Naive thymus-derived CD8-positive, alpha-beta T cell (primary cell): ENCODE data around the gene BPIFB4. TPM values are rescaled to one million over a fixed set of nuclear protein-coding genes. Genes with fewer than 3 reads are reported as not detected.

Experiments used
- ATAC-seq, 2 donors: fragments of 150-1000 bp; cut with Tn5 transposase in 1 of 2; sonication (Bioruptor Pico), chemical (Tn5 transposase) in 1 of 2; 1 replicate in 1 of 2; 2 replicates in 1 of 2; pipeline ENCODE4 v1.10.0; 2021; ENCODE audit warnings: mild to moderate bottlenecking in 2 of 2, moderate library complexity in 2 of 2
- POLR2A ChIA-PET: fragments of 350-600 bp; sonication (Branson Sonifier 250); formaldehyde crosslinking; loops from one replicate; lab custom pipeline; 2021; ENCODE audit warnings: antibody characterized with exemption; lab: Charles Lee
- DNase-seq, 10 donors: peaks; one replicate each; pipeline versions ENCODE4 v3.0.0 to v3.0.0-alpha.2; 2020 to 2022
- H3K27ac Mint-ChIP-seq, 10 donors: one replicate each; pipeline ENCODE4 v1.8.0; 2020 to 2022; ENCODE audit warnings: mild to moderate bottlenecking in 10 of 10, mixed read lengths in 10 of 10, moderate library complexity in 4 of 10, inconsistent platforms in 1 of 10
- H3K27me3 Mint-ChIP-seq, 5 donors: one replicate each; pipeline ENCODE4 v1.8.0; 2021 to 2022; ENCODE audit warnings: mixed read lengths in 5 of 5
- H3K36me3 Mint-ChIP-seq, 3 donors: one replicate each; pipeline ENCODE4 v1.8.0; 2020 to 2022; ENCODE audit warnings: mixed read lengths in 3 of 3, mild to moderate bottlenecking in 2 of 3, inconsistent platforms in 1 of 3
- H3K4me1 Mint-ChIP-seq, 4 donors: one replicate each; pipeline ENCODE4 v1.8.0; 2021 to 2022; ENCODE audit warnings: mixed read lengths in 4 of 4
- H3K4me3 Mint-ChIP-seq, 10 donors: one replicate each; pipeline ENCODE4 v1.8.0; 2020 to 2022; ENCODE audit warnings: mild to moderate bottlenecking in 10 of 10, mixed read lengths in 10 of 10, moderate library complexity in 6 of 10, inconsistent platforms in 1 of 10
- H3K9me3 Mint-ChIP-seq, 9 donors: one replicate each; pipeline ENCODE4 v1.8.0; 2020 to 2022; ENCODE audit warnings: mixed read lengths in 9 of 9, mild to moderate bottlenecking in 3 of 9, inconsistent platforms in 1 of 9, moderate library complexity in 1 of 9
- polyA plus RNA-seq, 3 donors: library from polyadenylated mRNA; unstranded; fragments of 300-500 nt; fragmentation: Illumina TruSeq; gene quantifications; one replicate each; pipeline ENCODE4 v1.2.3, GENCODE V29; 2021
- total RNA-seq, 8 experiments: library from RNA in 2 of 8; stranded (reverse) in 2 of 8; gene quantifications; one replicate each; pipeline ENCODE4 v1.2.3 and lab custom pipeline; 2021 to 2026

The BPIFB4 gene
- total RNA-seq (not detected), polyA plus RNA-seq (not detected), total RNA-seq (lab: John Stamatoyannopoulos, UW) (0 reads per million in 6 experiments)

DNA sequence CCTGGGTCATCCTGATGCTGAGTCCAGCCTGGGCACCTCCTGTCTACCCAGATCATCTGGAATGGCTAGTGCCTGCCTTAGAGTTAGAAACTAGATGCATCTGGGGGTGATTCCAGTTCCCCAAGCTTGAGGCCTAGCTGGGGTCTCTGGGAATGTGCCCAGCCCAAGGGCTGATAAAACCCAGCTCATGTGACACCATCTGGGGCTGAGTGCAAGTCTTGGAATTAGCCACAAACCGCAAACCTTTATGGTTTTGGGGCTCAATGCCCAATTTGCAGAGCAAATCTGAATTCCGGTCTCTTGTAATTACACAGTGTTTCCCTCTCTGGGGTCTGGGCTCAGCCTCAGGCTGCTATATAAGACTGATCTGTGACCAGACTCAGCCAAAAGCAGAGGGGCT, at the start of gene BPIFB4:
BPIFB4 (plus strand) TSS at position 385 of the 400 bp plus-strand sequence. CDS start 1,884 bp downstream, outside the sequence.
- no peaks in the 10 kb centered on the region for H3K36me3 Mint-ChIP-seq
- no peak within 1 kb of the TSS for H3K4me3 Mint-ChIP-seq
- ATAC-seq, result no peak
- POLR2A ChIA-PET, result no interaction called here
- no peak for DNase-seq
- H3K4me1 Mint-ChIP-seq, result peaks cover 2 to 14% (median 6%) of the 10 kb centered on the region in 4 donors
- H3K27me3 Mint-ChIP-seq, result no peaks in the 10 kb centered on the region
- no peaks in the 10 kb centered on the region for H3K9me3 Mint-ChIP-seq
- peak within 1 kb of the TSS in 3 of 10 donors; percentile 2 to 68 (median 49) for H3K27ac Mint-ChIP-seq

DNA sequence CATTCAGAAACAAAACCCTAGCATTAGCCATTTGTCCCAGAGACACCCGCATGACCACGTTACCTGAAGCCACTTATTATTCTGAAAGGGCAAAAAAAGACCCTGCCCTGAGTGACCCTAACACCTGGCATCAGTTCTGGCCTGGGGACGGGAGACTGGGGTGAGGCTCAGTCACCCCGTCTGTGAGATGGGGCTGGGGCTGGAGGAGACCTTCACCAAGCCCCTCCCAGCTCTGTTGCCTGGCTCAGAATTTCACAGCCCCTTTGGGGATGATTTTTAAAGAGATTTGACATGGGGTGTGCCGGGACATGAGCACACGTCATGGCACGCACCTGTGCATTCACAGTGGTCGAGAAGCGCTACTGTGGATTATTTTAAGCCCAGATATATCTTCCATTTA, 49.4 kb upstream of the BPIFB4 start:
- Mint-ChIP-seq H3K9me3 (peaks cover 0 to 12% (median 3%) of the 10 kb centered on the region in 9 donors), H3K36me3 (no peaks in the 10 kb centered on the region), H3K27ac (no peak overlapping the region), H3K4me3 (no peak overlapping the region), H3K27me3 (no peaks in the 10 kb centered on the region), H3K4me1 (peaks cover 0 to 3% (median 0%) of the 10 kb centered on the region in 4 donors)
- DNase-seq (no peak), ATAC-seq (no peak)
- POLR2A ChIA-PET, result no interaction called here

DNA sequence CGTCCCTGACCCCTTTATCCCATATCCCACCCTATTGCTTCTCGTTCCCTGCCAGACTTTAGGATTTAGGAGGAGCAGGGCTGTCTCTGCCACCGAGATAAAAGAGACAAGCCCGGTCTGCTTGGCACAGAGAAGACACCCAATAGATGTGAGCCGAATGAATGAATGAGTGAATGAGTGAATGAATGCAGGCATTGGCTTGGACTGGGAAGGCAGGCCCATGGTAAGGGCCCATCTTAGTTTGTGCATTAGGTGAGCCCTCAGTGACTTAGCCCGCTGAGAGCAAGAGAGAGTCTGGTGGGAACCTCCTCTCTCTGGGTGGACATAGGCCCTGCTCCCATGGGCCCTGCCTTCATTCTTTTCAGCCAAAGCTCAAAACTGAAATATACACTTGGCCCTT, 48.9 kb upstream of the BPIFB4 start:
- Mint-ChIP-seq H3K27ac (no peak overlapping the region), H3K9me3 (peaks cover 0 to 12% (median 3%) of the 10 kb centered on the region in 9 donors), H3K4me1 (peaks cover 0 to 3% (median 0%) of the 10 kb centered on the region in 4 donors), H3K4me3 (no peak overlapping the region), H3K27me3 (no peaks in the 10 kb centered on the region), H3K36me3 (no peaks in the 10 kb centered on the region)
- no peak for ATAC-seq
- peak in 1 of 10 donors; percentile 11 for DNase-seq
- POLR2A ChIA-PET, result no interaction called here

DNA sequence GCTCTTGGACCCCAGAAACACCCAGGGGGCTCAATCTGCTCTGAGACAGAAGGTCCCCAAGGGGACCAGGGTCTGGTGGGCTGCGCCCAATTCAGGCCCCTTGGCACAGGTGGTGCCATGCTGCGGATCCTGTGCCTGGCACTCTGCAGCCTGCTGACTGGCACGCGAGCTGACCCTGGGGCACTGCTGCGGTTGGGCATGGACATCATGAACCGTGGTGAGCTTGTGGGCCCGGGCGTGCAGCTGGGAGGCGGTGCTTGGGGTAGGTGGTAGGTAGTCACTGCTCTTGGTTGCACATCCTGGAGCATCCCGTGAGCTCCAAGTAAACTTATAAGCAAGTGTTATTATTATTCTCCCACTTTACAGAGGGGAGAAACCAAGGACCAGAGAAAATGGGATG, 47.9 kb upstream of the BPIFB4 start, which contains the start of gene BPIFB6:
BPIFB6 (plus strand) TSS at position 118 of the 400 bp plus-strand sequence; CDS start at position 118, 0 bp downstream.
- Mint-ChIP-seq H3K4me3 (no peak within 1 kb of the TSS), H3K9me3 (peaks cover 0 to 12% (median 3%) of the 10 kb centered on the region in 9 donors), H3K27me3 (no peaks in the 10 kb centered on the region), H3K27ac (peak within 1 kb of the TSS in 1 of 10 donors; percentile 73), H3K4me1 (peaks cover 0 to 3% (median 0%) of the 10 kb centered on the region in 4 donors), H3K36me3 (no peaks in the 10 kb centered on the region)
- POLR2A ChIA-PET, result no interaction called here
- DNase-seq, result peak in 1 of 10 donors; percentile 26
- no peak for ATAC-seq

DNA sequence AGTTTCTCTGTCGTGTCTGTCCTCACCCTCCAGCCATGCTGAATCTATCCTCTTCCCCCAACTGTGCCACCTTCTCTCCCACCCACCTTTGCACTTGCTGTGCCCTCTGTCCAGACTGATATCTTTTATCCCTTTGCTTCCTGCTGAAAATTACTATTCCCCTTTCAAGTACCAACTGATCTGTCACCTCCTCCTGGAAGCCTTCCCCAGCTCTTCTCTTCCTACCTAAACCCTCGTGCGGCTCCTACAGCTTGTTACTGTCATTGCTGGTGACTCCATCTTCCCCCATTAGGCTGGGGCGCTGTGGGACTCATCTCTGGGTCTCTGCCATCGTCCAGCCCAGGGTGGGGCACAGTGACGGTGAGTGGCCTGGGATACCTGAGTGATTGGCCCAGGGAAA, 46.9 kb upstream of the BPIFB4 start:
- Mint-ChIP-seq H3K4me1 (peaks cover 0 to 3% (median 0%) of the 10 kb centered on the region in 4 donors), H3K27ac (peak overlapping the region in 2 of 10 donors; percentile 22 to 73), H3K4me3 (no peak overlapping the region), H3K36me3 (no peaks in the 10 kb centered on the region), H3K9me3 (peaks cover 0 to 12% (median 3%) of the 10 kb centered on the region in 9 donors), H3K27me3 (no peaks in the 10 kb centered on the region)
- POLR2A ChIA-PET, result interaction anchor here (0.6 kb wide), 1 partner anchor 8 kb away, joined by 5 read pairs; no protein-coding TSS in a partner anchor
- ATAC-seq (no peak), DNase-seq (peak in 1 of 10 donors; percentile 46)

DNA sequence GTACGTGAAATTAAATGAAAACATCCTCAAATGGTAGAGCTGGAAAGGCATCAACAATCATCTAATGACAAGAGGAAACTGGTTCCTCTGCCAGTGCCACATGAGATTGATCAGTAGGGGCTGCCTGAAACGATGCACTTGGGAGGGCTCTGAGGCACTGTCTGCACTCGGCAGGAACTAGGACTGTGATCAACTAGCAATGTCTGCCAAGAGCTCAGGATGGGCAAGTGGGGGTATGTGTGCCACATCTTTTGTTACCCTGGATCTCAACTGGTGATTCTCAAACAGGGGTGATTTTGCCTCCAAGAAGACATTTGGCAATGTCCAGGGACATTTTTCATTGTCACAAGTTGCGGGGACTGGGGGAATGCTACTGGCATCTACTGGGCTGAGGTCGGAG, 46.1 kb upstream of the BPIFB4 start:
- POLR2A ChIA-PET, result no interaction called here
- ATAC-seq (no peak), DNase-seq (peak in 1 of 10 donors; percentile 31)
- H3K9me3 Mint-ChIP-seq, result peaks cover 0 to 19% (median 3%) of the 10 kb centered on the region in 9 donors
- peaks cover 0 to 1% (median 0%) of the 10 kb centered on the region in 5 donors for H3K27me3 Mint-ChIP-seq
- H3K4me3 Mint-ChIP-seq, result no peak overlapping the region
- peaks cover 0 to 3% (median 0%) of the 10 kb centered on the region in 4 donors for H3K4me1 Mint-ChIP-seq
- H3K36me3 Mint-ChIP-seq, result no peaks in the 10 kb centered on the region
- H3K27ac Mint-ChIP-seq, result peak overlapping the region in 2 of 10 donors; percentile 12 to 43

DNA sequence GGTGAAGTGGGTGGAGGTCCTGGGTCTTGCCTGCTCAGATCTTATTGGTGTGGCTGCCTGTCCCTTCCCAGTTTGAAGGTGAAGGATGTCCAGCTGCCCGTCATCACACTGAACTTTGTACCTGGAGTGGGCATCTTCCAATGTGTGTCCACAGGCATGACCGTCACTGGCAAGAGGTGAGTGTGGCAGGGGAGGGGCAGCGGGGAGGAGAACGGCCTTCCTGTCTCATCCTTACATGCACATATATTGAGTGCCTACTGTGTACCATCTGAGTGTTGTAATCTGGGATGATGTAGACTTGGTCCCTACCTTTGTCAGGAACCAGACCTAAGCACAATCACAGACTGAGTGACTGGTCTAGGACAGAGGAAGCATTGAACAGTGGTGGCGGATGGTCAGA, 45.3 kb upstream of the BPIFB4 start:
- peak in 1 of 10 donors; percentile 30 for DNase-seq
- H3K27ac Mint-ChIP-seq, result peak overlapping the region in 2 of 10 donors; percentile 3 to 35
- no peak for ATAC-seq
- H3K27me3 Mint-ChIP-seq, result peaks cover 0 to 1% (median 0%) of the 10 kb centered on the region in 5 donors
- H3K36me3 Mint-ChIP-seq, result no peaks in the 10 kb centered on the region
- H3K9me3 Mint-ChIP-seq, result peaks cover 0 to 25% (median 3%) of the 10 kb centered on the region in 9 donors
- peaks cover 0 to 3% (median 0%) of the 10 kb centered on the region in 4 donors for H3K4me1 Mint-ChIP-seq
- POLR2A ChIA-PET, result no interaction called here
- H3K4me3 Mint-ChIP-seq, result no peak overlapping the region

DNA sequence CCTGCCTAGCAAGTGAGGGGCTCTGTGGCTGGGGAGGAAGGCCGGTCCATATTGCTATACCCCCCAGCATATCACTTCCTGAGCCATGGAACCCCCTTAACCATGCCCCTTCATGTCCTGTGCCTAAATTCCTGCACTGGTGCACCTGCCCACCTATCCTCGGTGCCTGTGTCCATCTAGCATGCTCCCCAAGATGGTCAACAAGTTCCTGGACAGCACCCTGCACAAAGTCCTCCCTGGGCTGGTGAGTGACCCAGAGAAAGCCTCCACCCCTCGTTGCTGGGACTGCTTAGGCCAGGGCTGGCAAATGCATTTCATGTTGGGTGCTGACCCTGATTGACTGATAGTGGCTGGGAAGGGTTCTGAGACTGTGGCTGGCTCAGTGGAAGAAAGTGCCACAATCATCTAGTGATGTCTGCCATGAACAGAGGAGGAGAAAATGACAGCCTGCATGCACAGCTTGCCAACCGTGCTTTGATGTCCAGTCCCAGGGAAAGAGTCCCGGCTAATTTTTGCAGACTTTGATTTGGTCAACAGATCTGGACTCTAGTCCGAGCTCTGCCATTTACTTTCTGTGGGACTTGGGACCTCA, 44.4 kb upstream of the BPIFB4 start:
- no peak overlapping the region for H3K4me3 Mint-ChIP-seq
- H3K9me3 Mint-ChIP-seq, result peaks cover 0 to 25% (median 3%) of the 10 kb centered on the region in 9 donors
- POLR2A ChIA-PET, result no interaction called here
- H3K27me3 Mint-ChIP-seq, result peaks cover 0 to 1% (median 0%) of the 10 kb centered on the region in 5 donors
- H3K36me3 Mint-ChIP-seq, result no peaks in the 10 kb centered on the region
- H3K27ac Mint-ChIP-seq, result no peak overlapping the region
- DNase-seq (peak in 1 of 10 donors; percentile 51), ATAC-seq (no peak)
- peaks cover 0 to 3% (median under 1%) of the 10 kb centered on the region in 4 donors for H3K4me1 Mint-ChIP-seq

DNA sequence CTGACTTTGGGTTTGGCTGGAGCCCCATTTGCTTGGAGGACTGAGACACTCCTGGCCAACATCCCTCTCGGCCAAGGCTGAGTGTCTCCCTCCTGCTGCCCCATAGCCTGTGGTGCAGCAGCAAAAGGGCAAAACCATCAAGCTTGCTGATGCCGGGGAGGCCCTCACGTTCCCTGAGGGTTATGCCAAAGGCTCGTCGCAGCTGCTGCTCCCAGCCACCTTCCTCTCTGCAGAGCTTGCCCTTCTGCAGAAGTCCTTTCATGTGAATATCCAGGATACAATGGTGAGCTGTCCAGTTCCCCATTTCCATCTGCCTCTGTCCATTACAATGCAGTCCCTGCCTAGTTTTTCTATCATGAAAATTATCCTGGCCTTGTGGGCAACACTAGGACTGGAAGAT, 42.0 kb upstream of the BPIFB4 start:
- no peak for ATAC-seq
- H3K36me3 Mint-ChIP-seq, result no peaks in the 10 kb centered on the region
- H3K9me3 Mint-ChIP-seq, result peaks cover 0 to 24% (median 3%) of the 10 kb centered on the region in 9 donors

DNA sequence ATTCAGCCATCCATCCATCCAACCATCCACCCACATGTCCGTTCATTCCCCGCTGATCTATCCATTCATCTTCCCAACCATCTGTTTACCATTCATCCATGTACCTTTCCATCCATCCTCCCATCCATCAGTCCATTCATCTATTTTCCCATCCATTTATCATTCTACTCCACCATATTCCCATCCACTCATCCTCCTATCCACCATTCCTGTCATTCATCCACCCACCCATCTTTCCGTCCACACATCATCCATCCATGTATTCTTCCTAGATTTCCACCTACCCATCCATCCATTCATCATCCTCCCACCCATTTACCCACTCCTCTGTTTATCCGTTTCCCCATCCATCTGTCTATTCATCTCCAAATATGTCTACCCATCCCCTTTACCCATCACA, 41.2 kb upstream of the BPIFB4 start:
- DNase-seq (no peak), ATAC-seq (no peak)
- Mint-ChIP-seq H3K27me3 (peaks cover 0 to 1% (median 0%) of the 10 kb centered on the region in 5 donors), H3K27ac (no peak overlapping the region), H3K4me3 (no peak overlapping the region), H3K9me3 (peaks cover 0 to 16% (median 0%) of the 10 kb centered on the region in 9 donors), H3K36me3 (no peaks in the 10 kb centered on the region), H3K4me1 (peaks cover 0 to 6% (median under 1%) of the 10 kb centered on the region in 4 donors)
- POLR2A ChIA-PET, result no interaction called here

More for the DNA sequence above, 42.0 kb upstream of the BPIFB4 start:
- H3K27me3 Mint-ChIP-seq, result peaks cover 0 to 1% (median 0%) of the 10 kb centered on the region in 5 donors
- no peak for DNase-seq
- no peak overlapping the region for H3K27ac Mint-ChIP-seq
- H3K4me3 Mint-ChIP-seq, result no peak overlapping the region
- peaks cover 0 to 6% (median 2%) of the 10 kb centered on the region in 4 donors for H3K4me1 Mint-ChIP-seq
- POLR2A ChIA-PET, result no interaction called here

DNA sequence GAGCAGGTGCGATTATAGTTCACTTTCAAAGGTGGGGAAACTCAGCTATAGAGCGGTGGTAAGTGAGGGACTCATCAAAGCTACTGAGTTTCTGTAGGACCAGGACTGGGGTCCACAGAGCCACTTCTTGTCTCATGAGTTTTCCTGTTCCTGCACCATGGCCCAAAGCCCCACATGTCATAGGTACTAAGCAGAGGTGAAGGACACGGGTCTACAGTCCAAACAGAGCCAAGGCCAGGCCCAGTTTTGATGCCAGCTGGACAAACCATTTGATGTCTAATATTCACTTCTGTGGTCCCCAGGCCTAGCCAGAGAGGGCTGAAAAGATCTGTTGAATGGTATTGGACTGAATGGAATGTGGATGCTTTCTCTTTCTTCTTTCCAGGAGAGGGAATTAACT, 37.0 kb upstream of the BPIFB4 start:
- POLR2A ChIA-PET, result no interaction called here
- H3K27me3 Mint-ChIP-seq, result peaks cover 0 to 1% (median 0%) of the 10 kb centered on the region in 5 donors
- H3K4me1 Mint-ChIP-seq, result peaks cover 0 to 6% (median 0%) of the 10 kb centered on the region in 4 donors
- peaks cover 6 to 25% (median 17%) of the 10 kb centered on the region in 9 donors for H3K9me3 Mint-ChIP-seq
- H3K27ac Mint-ChIP-seq, result no peak overlapping the region
- ATAC-seq (no peak), DNase-seq (peak in 1 of 10 donors; percentile 42)
- no peak overlapping the region for H3K4me3 Mint-ChIP-seq
- peaks cover 0 to 13% (median 12%) of the 10 kb centered on the region in 3 donors for H3K36me3 Mint-ChIP-seq

DNA sequence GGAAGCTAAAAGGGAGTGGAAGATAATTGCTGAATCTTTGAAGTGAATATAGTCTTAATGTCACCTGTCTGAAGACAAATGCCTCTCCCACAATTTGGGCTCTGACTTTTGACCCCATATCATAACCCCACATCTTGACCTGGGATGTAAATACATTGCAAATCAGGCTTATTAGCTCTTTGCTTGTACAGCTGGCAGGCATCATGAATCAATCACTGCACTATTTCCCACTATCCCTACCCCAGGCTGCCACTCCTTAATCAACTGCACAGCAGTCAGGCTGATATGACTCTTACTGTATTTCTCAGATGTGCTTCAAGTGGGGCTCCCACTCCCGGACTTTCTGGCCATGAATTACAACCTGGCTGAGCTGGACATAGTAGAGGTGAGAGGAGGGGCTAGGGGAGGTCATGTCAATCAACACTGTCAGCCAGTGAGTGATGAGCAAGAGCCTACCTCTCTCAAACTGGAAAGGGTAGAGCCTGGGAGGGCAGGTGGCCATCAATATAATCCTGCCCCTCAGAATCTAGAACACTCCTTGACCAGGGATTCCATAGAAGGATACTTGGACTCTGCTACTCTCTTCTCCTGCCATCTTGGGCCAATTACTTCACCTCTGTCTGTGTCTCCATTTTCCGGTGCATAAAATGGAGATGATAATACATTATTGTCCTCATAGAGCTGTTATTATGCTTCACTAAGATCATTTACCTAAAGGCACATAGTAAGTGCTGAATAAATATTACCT, 36.3 kb upstream of the BPIFB4 start:
- Mint-ChIP-seq H3K27ac (no peak overlapping the region), H3K9me3 (peaks cover 6 to 22% (median 17%) of the 10 kb centered on the region in 9 donors), H3K27me3 (no peaks in the 10 kb centered on the region), H3K36me3 (peaks cover 0 to 13% (median 12%) of the 10 kb centered on the region in 3 donors), H3K4me3 (no peak overlapping the region), H3K4me1 (peaks cover 0 to 6% (median 0%) of the 10 kb centered on the region in 4 donors)
- ATAC-seq, result no peak
- POLR2A ChIA-PET, result no interaction called here
- DNase-seq, result peak in 1 of 10 donors; percentile 35
